ENCODE data around the gene ARID5B. TPM values are rescaled to one million over a fixed set of nuclear protein-coding genes. Genes with fewer than 3 reads are reported as not detected.

The ARID5B gene
- polyA plus RNA-seq, 1 experiment: 137 TPM

GRCh38 chr10:61981460-61981859 is 80.0 kb downstream of the ARID5B start:
- no peak for DNase-seq (ENCODE audit: low read depth, low spot score)
- Histone ChIP-seq H3K4me3 (ENCODE audit: low read depth, low read length) (no peak overlapping the region), H3K9me3 (ENCODE audit: control insufficient read depth, insufficient read depth, low read length) (no peaks in the 10 kb centered on the region), H3K27me3 (ENCODE audit: control insufficient read depth, insufficient read depth, low read length) (no peaks in the 10 kb centered on the region), H3K27ac (ENCODE audit: low read depth, low read length) (no peak overlapping the region)
- ChIA-PET CTCF (no interaction called here), POLR2A (interaction anchor here (0.8 kb wide), 1 partner anchor 43 kb away, joined by 3 read pairs; no protein-coding TSS in a partner anchor)
- TF ChIP-seq, protein P1, sequence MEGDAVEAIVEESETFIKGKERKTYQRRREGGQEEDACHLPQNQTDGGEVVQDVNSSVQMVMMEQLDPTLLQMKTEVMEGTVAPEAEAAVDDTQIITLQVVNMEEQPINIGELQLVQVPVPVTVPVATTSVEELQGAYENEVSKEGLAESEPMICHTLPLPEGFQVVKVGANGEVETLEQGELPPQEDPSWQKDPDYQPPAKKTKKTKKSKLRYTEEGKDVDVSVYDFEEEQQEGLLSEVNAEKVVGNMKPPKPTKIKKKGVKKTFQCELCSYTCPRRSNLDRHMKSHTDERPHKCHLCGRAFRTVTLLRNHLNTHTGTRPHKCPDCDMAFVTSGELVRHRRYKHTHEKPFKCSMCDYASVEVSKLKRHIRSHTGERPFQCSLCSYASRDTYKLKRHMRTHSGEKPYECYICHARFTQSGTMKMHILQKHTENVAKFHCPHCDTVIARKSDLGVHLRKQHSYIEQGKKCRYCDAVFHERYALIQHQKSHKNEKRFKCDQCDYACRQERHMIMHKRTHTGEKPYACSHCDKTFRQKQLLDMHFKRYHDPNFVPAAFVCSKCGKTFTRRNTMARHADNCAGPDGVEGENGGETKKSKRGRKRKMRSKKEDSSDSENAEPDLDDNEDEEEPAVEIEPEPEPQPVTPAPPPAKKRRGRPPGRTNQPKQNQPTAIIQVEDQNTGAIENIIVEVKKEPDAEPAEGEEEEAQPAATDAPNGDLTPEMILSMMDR (IDR thresholded peaks at IDR 0.05; ENCODE audit: low read depth, low read length): no peak

DNA sequence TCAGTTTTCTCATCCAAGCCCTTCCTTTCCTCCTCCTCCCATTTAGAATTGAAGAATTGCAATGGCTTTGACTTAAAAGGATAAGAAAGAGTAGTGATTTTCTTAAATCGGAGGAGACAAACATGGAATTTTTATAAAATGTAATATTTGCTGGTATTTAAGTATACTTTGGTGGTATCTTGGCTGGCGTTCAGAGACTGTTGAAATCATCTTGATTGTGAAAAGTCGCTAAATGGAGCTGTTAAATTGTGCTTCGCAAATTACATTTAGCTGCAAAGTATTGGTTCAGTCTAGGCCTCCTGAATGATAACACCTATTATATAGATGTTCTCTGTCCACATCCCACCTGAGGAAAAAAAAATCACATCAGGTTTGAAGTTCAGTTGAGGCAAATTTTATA is 81.8 kb downstream of the ARID5B start:
- DNase-seq (ENCODE audit: low read depth, low spot score): no peak
- Histone ChIP-seq H3K27me3 (ENCODE audit: control insufficient read depth, insufficient read depth, low read length) (no peaks in the 10 kb centered on the region), H3K9me3 (ENCODE audit: control insufficient read depth, insufficient read depth, low read length) (no peaks in the 10 kb centered on the region), H3K4me3 (ENCODE audit: low read depth, low read length) (no peak overlapping the region), H3K27ac (ENCODE audit: low read depth, low read length) (no peak overlapping the region)
- TF ChIP-seq, protein P1 (IDR thresholded peaks at IDR 0.05; ENCODE audit: low read depth, low read length): no peak
- ChIA-PET POLR2A (no interaction called here), CTCF (no interaction called here)

DNA sequence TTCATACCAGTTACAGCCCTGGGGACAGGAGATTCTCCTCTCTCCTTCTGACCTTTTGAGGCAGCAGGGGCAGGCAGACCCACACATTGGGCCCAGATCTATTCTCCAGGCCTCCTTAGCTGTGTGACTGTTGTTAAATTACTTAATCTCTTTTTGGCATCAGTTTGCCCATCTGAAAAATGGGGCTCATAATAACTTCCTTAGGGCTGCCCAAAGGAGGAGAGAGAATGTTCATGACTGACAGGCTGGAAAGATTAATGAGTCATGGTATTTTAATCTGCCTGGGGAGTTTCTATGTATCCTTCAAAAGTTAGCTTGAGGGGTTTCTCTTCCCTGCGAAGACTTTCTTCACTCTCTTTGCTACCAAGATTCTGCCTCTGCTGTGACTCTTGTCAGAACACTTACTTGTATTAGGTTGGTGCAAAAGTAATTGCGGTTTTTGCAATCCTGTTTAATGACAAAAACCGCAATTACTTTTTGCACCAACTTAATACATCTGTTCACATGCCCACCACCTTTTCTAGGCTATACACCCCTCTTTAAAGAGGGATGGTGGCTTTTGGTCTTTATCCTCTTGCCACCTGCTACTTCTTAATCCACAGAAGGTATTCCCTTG is 83.4 kb downstream of the ARID5B start:
- Histone ChIP-seq H3K4me3 (ENCODE audit: low read depth, low read length) (no peak overlapping the region), H3K9me3 (ENCODE audit: control insufficient read depth, insufficient read depth, low read length) (no peaks in the 10 kb centered on the region), H3K27ac (ENCODE audit: low read depth, low read length) (no peak overlapping the region), H3K27me3 (ENCODE audit: control insufficient read depth, insufficient read depth, low read length) (no peaks in the 10 kb centered on the region)
- POLR2A ChIA-PET: interaction anchor here (0.5 kb wide), 1 partner anchor 1521 kb away, joined by 5 read pairs; no protein-coding TSS in a partner anchor
- DNase-seq (ENCODE audit: low read depth, low spot score): no peak
- CTCF ChIA-PET: no interaction called here
- TF ChIP-seq, protein P1 (IDR thresholded peaks at IDR 0.05; ENCODE audit: low read depth, low read length): no peak

- H3K27me3 ChIP-seq (ENCODE audit: control insufficient read depth, insufficient read depth, low read length): no peaks in the 10 kb centered on the region
- no peak overlapping the region for H3K27ac ChIP-seq (ENCODE audit: low read depth, low read length)
- H3K9me3 ChIP-seq (ENCODE audit: control insufficient read depth, insufficient read depth, low read length): no peaks in the 10 kb centered on the region
- TF ChIP-seq, protein P1 (IDR thresholded peaks at IDR 0.05; ENCODE audit: low read depth, low read length): no peak
- no peak overlapping the region for H3K4me3 ChIP-seq (ENCODE audit: low read depth, low read length)
- ChIA-PET POLR2A (no interaction called here), CTCF (no interaction called here)
- no peak for DNase-seq (ENCODE audit: low read depth, low spot score)
Observed at GRCh38 chr10:61985715-61986114, 84.2 kb downstream of the ARID5B start.

GRCh38 chr10:61986382-61986781 is 84.9 kb downstream of the ARID5B start:
- TF ChIP-seq, protein P1 (IDR thresholded peaks at IDR 0.05; ENCODE audit: low read depth, low read length): no peak
- no peak for DNase-seq (ENCODE audit: low read depth, low spot score)
- ChIA-PET CTCF (interaction anchor here (0.6 kb wide), 2 partner anchors 268 to 1623 kb away, joined by 3 to 8 read pairs; no protein-coding TSS in a partner anchor), POLR2A (no interaction called here)
- Histone ChIP-seq H3K4me3 (ENCODE audit: low read depth, low read length) (no peak overlapping the region), H3K27me3 (ENCODE audit: control insufficient read depth, insufficient read depth, low read length) (no peaks in the 10 kb centered on the region), H3K27ac (ENCODE audit: low read depth, low read length) (no peak overlapping the region), H3K9me3 (ENCODE audit: control insufficient read depth, insufficient read depth, low read length) (no peaks in the 10 kb centered on the region)

Data from AG04450 (cell line).